Type B pancreatic cell (in vitro differentiated cells): ENCODE results near the gene DVL1. TPM values are rescaled to one million over a fixed set of nuclear protein-coding genes. Genes with fewer than 3 reads are reported as not detected.

Source experiments
- DNase-seq: peaks from one replicate; pipeline ENCODE4 v3.0.0; 2021; ENCODE audit warnings: mixed read lengths; ENCODE audit not compliant: unreplicated experiment; ENCODE audit errors: extremely low spot score
- H3K27ac Mint-ChIP-seq: 2 replicates; pipeline ENCODE4 v1.8.0; 2021; ENCODE audit warnings: mild to moderate bottlenecking, mixed read lengths
- H3K27me3 Mint-ChIP-seq: 2 replicates; pipeline ENCODE4 v1.8.0; 2021; ENCODE audit warnings: mixed read lengths
- H3K36me3 Mint-ChIP-seq: 2 replicates; pipeline ENCODE4 v1.8.0; 2021; ENCODE audit warnings: mixed read lengths
- H3K4me1 Mint-ChIP-seq: one replicate; pipeline ENCODE4 v1.8.0; 2021; ENCODE audit warnings: mixed read lengths; ENCODE audit not compliant: unreplicated experiment
- H3K4me3 Mint-ChIP-seq: 2 replicates; pipeline ENCODE4 v1.8.0; 2021; ENCODE audit warnings: mild to moderate bottlenecking, mixed read lengths
- H3K9me3 Mint-ChIP-seq: 2 replicates; pipeline ENCODE4 v1.8.0; 2021; ENCODE audit warnings: mixed read lengths
- CTCF ChIP-seq: fragments of 200-600 bp; sonication (generic); conservative IDR thresholded peaks from 2 replicates; pipeline ENCODE4 v1.5.0; 2021; ENCODE audit warnings: antibody characterized with exemption, mild to moderate bottlenecking
- total RNA-seq: library from RNA; stranded (reverse); gene quantifications from 2 replicates; pipeline ENCODE4 v1.2.1, GENCODE V29; 2021; ENCODE audit warnings: low replicate concordance

Gene DVL1
- total RNA-seq, 1 donor from 2014 or later = 62.8 TPM

DNA sequence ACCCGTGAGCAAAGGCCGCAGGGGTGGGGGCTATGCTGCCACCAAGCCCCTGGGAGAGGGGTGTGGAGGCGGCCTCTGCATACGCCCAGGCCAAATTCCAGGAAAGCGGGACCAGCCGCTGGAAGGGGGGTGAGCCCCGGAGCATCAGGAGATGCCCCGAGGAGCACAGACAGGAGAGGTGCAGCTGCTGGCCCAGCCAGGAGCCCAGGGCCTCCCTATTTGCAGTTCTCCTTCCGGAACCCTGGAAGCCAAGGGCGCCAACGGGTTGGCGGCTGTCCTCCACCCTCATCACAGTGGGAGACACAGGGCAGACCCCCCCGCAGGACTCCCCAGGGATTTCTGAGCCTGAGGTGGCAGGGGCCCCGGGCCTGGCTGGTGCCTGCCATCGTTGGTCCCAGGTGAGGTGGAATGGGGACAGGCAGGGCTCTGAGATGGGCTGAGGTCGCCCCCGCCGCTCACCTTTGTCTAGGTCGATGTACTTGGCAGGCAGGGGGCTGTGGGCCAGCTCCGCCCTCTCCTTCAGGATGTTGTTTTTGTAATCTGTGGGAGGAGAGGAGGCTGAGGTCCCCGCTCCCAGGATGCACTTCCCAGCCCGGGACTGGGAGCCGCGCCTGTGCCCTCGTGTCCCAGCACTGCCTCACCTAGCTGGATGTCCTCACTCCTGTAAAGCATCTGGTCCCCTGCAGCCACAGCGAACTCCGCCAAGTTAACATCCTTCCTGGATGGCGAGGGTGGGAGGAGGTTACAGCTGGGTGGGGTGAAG is 4.4 kb upstream of the DVL1 start:
- H3K27me3 Mint-ChIP-seq = peaks cover 8% of the 10 kb centered on the region
- no peak overlapping the region for H3K4me3 Mint-ChIP-seq
- TF ChIP-seq CTCF = no peak
- no peaks in the 10 kb centered on the region for H3K9me3 Mint-ChIP-seq
- H3K4me1 Mint-ChIP-seq = peaks cover 6% of the 10 kb centered on the region
- H3K27ac Mint-ChIP-seq = no peak overlapping the region
- no peaks in the 10 kb centered on the region for H3K36me3 Mint-ChIP-seq
- no peak for DNase-seq

- peaks cover 6% of the 10 kb centered on the region for H3K4me1 Mint-ChIP-seq
- peaks cover 8% of the 10 kb centered on the region for H3K27me3 Mint-ChIP-seq
- H3K9me3 Mint-ChIP-seq = no peaks in the 10 kb centered on the region
- peak overlapping the region; percentile 74 for H3K4me3 Mint-ChIP-seq
- no peak for TF ChIP-seq CTCF
- no peaks in the 10 kb centered on the region for H3K36me3 Mint-ChIP-seq
- H3K27ac Mint-ChIP-seq = peak overlapping the region; percentile 67
- no peak for DNase-seq
These were observed 3.7 kb upstream of the DVL1 start for GRCh38 chr1:1352786-1353388.

DNA sequence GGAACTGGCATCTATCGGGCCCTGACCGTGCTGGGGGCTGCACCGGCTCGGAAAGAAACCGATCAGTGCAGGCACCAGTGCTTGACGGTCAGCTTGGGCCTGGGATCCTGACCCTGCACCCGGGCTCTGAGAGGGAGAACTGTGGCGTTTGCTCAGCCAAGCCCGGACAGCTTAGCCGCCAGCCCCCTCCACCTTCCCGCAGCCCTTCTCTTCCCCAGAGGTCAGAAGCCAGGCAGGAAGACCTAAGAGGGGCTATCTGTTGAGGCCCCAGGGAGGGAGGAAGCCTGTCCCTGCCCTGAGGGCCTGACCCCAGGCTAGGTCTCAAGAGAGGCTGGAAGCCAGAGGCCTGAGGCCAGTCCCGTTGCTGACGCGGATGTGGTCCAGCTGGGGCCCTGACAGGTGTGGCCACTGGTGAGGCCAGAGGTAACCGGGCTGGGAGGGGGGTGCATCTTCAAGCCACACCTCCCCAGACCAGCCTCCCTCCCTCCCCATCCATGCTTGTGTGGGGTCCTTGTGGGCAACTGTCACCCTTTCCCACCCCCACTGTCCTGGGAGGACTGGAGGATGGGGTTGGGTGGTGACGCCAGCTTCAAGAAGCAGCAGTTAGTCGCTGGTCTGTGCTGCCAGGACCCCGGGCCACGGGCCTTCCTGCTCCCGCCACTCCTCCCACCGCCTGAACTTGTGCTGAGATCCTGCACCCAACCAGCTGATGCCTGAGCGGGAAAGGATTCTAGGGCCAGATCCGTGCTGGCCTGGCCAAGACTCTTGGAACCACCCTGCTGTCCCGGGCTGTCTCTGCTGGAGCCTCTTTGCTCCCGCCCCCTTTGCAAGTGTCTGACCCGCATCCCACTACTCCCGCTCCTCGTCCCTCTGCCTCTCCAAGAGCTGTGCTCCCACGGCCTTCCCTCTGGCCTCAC is 2.6 kb upstream of the DVL1 start:
- no peaks in the 10 kb centered on the region for H3K9me3 Mint-ChIP-seq
- no peak for DNase-seq
- peak overlapping the region; percentile 67 for H3K27ac Mint-ChIP-seq
- H3K4me1 Mint-ChIP-seq = peaks cover 15% of the 10 kb centered on the region
- no peaks in the 10 kb centered on the region for H3K36me3 Mint-ChIP-seq
- no peak for TF ChIP-seq CTCF
- peak overlapping the region; percentile 74 for H3K4me3 Mint-ChIP-seq
- H3K27me3 Mint-ChIP-seq = peaks cover 8% of the 10 kb centered on the region

DNA sequence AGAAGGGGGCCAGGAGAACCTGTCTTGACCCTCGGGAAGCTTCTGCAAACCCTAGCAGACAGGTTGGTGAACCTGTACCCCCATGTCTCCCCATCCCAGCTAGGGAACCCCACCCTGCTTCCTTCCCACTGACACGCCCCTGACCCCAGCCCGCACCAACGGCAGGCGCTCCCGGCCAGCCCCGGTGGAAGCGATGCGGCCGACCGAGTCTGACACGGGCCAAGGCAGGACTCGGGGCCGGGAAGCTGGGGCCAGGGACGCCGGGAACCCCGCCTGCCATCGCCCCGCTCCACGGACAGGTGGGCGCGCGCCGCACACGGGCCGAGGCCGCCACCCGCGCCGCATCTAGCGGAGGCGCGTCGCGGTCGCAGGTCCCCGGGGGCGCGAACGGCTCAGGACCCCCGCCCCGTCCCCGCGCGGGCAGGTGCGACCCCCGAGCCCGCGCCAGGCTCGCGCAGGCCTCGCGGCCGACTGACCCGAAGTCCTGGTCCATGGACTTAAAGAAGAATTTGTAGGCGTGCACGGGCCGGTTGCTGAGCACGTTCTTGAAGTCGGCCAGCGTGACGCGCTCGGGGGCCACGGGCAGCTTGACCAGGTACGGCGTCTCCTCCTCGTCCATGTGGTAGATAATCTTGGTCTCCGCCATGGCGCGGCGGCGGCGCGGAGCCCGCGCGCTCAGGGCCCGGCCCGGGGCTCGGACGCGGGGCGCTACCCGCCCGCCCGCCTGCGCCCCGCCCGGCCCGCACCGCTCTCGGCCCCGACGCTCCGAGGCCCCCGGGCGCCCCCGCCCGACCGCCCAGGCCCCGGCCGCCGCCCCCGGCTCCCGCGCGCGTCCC is 580 bp downstream of the DVL1 start:
- Mint-ChIP-seq H3K36me3 (no peaks in the 10 kb centered on the region), H3K4me3 (peak overlapping the region; percentile 85), H3K27me3 (peaks cover 8% of the 10 kb centered on the region), H3K27ac (peak overlapping the region; percentile 16), H3K9me3 (no peaks in the 10 kb centered on the region), H3K4me1 (peaks cover 17% of the 10 kb centered on the region)
- TF ChIP-seq CTCF = no peak
- DNase-seq = no peak
